ENCODE measurements around the gene EIF4G3.
"Not testable (repeated sequence)": the region's sequence is repeated elsewhere in the genome, so short reads cannot be mapped to it uniquely, and the experiment has no call there.

The EIF4G3 gene

DNA sequence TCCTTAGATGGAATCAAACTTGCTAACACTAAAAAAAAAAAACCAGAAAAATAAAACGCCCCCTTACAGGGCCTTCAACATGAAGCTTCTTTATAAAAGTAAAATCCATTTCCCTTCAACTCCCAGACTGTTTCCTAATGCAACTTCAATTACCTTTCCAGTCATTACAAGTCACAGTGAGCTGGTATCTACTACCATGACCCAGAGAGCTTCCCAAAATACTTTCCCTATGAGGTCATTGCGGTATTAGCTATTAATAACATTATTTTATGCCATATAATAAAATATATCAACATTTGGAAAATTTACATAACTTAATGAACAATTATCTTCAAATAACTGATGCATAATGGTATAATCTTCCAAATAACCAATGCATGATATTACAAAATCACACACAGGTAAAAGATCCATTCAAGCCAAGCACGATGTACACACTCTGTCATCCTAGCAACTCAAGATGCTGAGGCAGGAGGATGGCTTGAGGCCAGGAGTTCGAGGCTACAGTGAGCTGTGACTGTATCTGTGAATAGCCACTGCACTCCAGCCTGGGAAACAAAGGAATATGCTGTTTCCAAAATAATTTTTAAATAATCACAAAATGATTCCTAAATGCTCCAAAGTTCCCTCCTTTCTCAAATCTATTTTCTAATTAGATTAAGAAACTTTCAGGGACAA, 24.1 kb downstream of the EIF4G3 start:
- DNase-seq, result no peak

GRCh38 chr1:21149855-21150432, 26.8 kb downstream of the EIF4G3 start:
- no peak for DNase-seq

DNA sequence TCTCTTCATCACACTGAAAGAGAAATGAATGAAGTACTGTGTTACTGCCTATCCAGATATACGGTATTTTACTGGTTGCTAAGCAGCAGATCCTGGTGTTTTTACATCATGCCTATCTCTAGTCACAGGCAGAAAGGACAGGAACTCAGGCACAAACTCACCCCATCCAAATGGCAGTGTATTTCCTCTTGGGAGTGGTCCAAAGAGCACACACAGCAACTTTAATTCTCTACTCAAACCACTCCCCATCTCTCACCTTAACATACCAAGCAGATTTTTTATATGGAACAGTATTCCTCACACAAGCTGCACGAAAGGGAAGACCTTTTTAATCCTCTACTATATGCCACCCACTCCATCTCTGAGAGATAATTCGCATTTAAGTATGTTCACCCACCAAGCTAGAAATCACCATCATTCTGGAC, 27.3 kb downstream of the EIF4G3 start:
- DNase-seq, result no peak

DNA sequence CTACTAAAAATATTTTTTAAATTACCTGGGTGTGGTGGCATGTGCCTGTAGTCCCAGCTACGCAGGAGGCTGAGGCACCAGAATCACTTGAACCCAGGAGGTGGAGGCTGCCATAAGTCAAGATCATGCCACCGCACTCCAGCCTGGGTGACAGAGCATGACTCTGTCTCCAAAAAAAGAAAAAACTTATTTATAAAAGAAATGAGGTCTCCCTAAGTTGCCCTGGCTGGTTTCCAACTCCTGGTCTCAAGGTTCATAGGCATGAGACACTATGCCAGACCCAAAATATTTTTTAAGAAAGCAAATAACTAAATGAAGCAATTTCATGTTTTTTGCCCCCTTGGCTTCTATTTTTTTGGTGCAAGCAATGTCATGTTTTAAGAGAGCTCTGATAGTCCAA, 32.9 kb downstream of the EIF4G3 start:
- no peak for DNase-seq

DNA sequence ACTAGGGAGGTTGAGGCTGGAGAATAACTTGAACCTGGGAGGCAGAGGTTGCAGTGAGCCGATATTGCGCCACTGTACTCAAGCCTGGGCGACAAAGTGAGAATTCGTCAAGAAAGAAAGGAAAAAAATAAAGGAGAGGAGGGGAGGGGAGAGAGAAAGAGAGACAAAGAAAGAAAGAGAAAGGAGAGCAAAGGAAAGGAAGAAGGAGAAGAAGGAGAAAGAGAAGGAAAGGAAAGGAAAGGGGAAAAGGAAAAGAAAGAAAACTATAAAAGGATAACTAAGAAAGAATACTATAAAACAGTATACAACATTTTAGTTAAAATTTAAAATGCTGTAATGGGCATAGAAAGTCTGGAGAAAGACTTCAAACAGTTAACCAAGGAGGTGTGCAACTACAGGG, 33.6 kb downstream of the EIF4G3 start:
- no peak for DNase-seq

DNA sequence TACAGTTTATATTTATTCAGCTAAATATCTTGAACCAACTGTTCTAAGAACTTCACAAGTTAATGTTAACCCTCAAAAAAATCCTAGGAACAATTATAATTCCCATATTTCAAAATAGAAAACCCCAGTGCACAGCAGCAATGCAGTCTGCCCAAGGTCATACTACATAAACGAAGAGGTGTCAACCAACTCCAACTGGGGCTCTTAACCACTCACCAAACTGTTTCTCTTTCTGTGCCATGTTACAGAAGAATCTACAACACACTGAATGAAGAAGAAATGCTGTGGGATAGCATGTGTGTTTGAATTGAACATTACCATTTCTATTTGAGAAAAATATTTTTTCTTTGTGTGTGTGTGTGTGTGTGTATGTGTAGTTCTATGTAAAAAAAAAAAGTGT, 35.7 kb downstream of the EIF4G3 start:
- DNase-seq, result no peak

GRCh38 chr1:21139601-21140000, 37.1 kb downstream of the EIF4G3 start:
- no peak for DNase-seq

GRCh38 chr1:21136344-21136743, 40.4 kb downstream of the EIF4G3 start:
- DNase-seq, result not testable (repeated sequence)

- no peak for DNase-seq
These were observed 45.5 kb downstream of the EIF4G3 start for GRCh38 chr1:21131200-21131599.

DNA sequence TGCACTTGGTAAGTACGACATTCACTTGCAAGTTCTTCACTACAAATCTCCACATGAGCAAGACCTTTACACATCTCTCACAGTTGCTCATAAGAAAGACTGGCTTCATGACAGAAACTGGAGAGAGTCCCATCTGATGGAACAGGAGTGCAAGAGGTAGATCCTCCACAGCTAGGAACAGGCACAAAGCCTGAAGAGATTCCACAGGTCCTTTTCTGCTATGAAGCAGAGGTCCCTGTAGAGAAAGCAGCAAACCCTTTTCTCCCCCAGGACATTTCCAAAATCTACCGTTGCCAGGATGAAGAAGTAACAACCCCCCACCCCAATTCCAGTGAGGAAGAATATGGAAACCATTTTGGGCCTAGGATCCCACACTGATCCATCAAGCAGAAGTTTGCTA, 47.3 kb downstream of the EIF4G3 start:
- DNase-seq, result no peak

- no peak for DNase-seq
These were observed 50.4 kb downstream of the EIF4G3 start for GRCh38 chr1:21126324-21126723.

DNA sequence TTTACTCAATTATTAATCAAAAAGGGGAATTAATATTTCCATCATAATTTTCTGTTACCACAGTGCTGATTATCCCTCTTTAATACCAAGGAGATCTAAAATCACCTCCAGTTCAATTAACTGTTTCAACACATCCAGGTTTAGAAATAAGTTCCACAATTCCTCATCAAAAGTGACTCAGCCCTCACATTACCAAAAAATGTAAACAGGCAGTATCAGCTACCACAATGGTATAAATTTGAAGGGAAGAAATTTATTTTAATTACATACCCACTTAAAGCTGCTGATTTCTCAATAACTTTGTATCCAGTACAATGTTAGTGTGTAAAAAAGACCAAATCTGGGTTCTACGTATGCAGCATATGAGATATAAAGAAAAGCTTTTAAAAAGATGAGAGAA, 51.9 kb downstream of the EIF4G3 start:
- DNase-seq, result no peak

DNA sequence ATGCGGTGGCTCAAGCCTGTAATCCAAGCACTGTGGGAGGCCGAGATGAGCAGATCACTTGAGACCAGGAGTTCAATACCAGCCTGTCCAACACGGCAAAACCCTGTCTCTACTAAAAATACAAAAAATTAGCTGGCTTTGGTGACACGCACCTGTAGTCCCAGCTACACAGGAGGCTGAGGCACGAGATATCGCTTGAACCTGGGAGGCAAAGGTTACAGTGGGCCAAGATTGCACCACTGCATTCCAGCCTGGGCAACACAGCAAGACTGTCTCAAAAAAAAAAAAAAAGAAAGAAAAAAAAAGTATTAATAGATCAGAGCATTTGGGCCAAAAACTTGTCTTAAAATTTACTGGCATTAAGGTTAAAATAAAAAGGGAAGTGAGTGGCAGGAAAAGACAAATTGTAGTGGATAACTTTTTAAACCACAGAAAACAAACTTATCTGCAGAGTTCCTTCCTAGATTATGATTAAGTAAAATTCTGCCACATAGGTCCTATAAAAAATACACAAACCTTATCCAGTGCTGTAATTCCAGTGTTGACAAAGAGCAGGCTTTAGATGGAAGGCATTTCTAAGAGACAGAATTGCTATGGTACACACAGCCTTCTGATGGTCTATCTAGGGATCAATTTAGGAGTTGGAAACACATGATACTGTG, 53.3 kb downstream of the EIF4G3 start:
- DNase-seq, result no peak

GRCh38 chr1:21121764-21122471, 54.8 kb downstream of the EIF4G3 start:
- no peak for DNase-seq

DNA sequence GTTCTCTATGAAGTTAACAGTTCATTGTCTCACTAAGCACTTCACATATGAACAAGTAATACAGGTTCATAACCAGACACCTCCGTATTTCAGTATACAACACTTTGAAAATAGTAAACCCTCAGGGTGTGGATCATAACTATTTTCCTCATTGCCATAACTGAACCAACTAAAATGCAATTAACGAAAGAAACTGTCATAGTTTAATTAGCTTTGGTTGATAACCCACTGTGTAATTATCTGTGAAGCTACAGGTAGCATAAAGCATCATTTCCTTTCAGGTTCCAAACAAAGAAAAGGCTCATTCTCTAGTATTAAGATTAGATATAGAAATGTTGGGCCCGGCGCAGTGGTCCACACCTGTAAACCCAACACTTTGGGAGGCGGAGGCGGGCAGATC, 58.5 kb downstream of the EIF4G3 start:
- no peak for DNase-seq

- DNase-seq, result no peak
These were observed 59.1 kb downstream of the EIF4G3 start for GRCh38 chr1:21117597-21118001.

- DNase-seq, result no peak
These were observed 59.5 kb downstream of the EIF4G3 start for GRCh38 chr1:21117159-21117558.

GRCh38 chr1:21115098-21115760, 61.5 kb downstream of the EIF4G3 start:
- no peak for DNase-seq

- DNase-seq, result no peak
These were observed 62.3 kb downstream of the EIF4G3 start for GRCh38 chr1:21114431-21114830.

DNA sequence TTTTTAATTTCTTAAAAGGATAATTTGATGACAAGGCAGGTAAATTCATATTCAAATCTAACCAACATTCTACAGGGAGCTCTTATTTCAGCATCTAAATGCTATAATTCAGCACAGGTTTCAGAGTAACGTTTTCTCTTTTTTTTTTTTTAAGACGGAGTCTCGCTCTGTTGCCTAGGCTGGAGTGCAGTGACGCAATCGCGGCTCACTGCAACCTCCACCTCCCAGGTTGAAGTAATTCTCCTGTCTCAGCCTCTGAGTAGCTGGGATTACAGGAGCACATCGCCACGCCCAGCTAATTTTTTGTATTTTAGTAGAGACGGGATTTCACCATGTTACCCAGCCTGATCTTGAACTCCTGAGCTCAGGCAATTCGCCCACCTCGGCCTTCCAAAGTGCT, 66.5 kb downstream of the EIF4G3 start:
- DNase-seq, result no peak

- no peak for DNase-seq
These were observed 70.0 kb downstream of the EIF4G3 start for GRCh38 chr1:21106709-21107108.

DNA sequence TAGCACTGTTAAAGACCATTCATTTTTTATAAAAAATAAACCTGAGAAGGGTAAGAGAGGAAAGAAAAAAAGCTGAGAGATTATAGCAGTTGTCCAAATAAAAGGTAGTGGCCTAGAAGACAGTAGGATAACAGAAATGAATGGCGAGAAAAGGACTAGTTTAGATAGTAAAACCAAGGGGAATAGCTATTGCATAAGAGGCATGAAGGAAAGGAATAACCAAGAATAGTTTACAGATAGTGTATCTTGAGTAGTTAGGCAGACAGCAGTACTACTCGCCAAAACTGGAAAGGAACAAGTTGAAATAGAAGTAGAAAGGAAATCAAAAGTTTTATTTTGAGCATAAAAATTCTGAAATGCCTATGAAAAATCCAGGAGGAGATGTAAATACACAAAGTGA, 70.5 kb downstream of the EIF4G3 start:
- no peak for DNase-seq

DNA sequence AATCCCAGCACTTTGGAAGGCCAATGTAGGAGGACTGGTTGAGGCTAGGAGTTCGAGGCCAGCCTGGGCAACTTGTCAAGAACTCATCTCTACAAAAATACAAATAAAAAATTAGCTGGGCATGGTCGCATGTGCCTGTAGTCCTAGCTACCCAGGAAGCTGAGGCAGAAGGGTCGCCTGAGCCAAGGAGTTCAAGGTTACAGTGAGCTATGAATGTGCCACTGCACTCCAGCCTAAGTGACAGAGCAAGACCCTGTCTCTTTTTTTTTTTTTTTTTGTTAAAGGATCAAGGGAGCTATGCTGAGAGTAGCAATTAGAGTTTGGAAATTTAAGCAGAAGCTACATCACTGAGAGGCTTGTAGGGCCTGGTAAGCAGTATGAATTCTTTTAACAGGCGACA, 70.9 kb downstream of the EIF4G3 start:
- DNase-seq, result no peak

Data from stimulated activated CD4-positive, alpha-beta T cell treated with anti-CD3 and anti-CD28 coated beads, Interleukin-2, amount 100 ng/mL, for 48 hours (primary cell).